ENCODE measurements around the gene E2F2.

The E2F2 gene

GRCh38 chr1:23466423-23466989 lies 64.5 kb downstream of the E2F2 start:
- H3K9ac ChIP-seq (ENCODE audit: low read length) = no peak overlapping the region
- TF ChIP-seq EZH2 (IDR thresholded peaks at IDR 0.05; ENCODE audit: borderline replicate concordance, low read length) (no peak), CTCF (IDR thresholded peaks at IDR 0.05; ENCODE audit: low read length) (no peak)
- no peaks in the 10 kb centered on the region for H4K20me1 ChIP-seq (ENCODE audit: insufficient read depth, low read length)
- H3K9me2 ChIP-seq (ENCODE audit: low read depth, low read length) = no peaks in the 10 kb centered on the region
- H3K9me3 ChIP-seq (ENCODE audit: low read length) = no peaks in the 10 kb centered on the region
- no peaks in the 10 kb centered on the region for H3K36me3 ChIP-seq (ENCODE audit: insufficient read depth, low read length)
- no peak overlapping the region for H3K4me2 ChIP-seq (ENCODE audit: low read length)
- H3K27ac ChIP-seq (ENCODE audit: low read depth, low read length, poor library complexity, severe bottlenecking) = no peak overlapping the region
- H3K27me3 ChIP-seq (ENCODE audit: insufficient read depth, low read length) = peaks cover 12% of the 10 kb centered on the region; the same call in 1 of the 2 replicates
- no peaks in the 10 kb centered on the region for H3K79me2 ChIP-seq (ENCODE audit: insufficient read depth, low read length)
- H3K4me1 ChIP-seq (ENCODE audit: insufficient read depth, low read length, severe bottlenecking) = no peaks in the 10 kb centered on the region
- H2AFZ ChIP-seq (ENCODE audit: low read length) = no peak overlapping the region
- no peak overlapping the region for H3K4me3 ChIP-seq (ENCODE audit: low read depth, low read length, poor library complexity, severe bottlenecking)
- no peaks in the 10 kb centered on the region for H3F3A ChIP-seq (ENCODE audit: insufficient read depth, low read length)

- H2AFZ ChIP-seq (ENCODE audit: low read length) = no peak overlapping the region
- H3K9me2 ChIP-seq (ENCODE audit: low read depth, low read length) = no peaks in the 10 kb centered on the region
- H3K9ac ChIP-seq (ENCODE audit: low read length) = no peak overlapping the region
- no peak overlapping the region for H3K4me2 ChIP-seq (ENCODE audit: low read length)
- H4K20me1 ChIP-seq (ENCODE audit: insufficient read depth, low read length) = no peaks in the 10 kb centered on the region
- H3F3A ChIP-seq (ENCODE audit: insufficient read depth, low read length) = no peaks in the 10 kb centered on the region
- peaks cover 12% of the 10 kb centered on the region for H3K27me3 ChIP-seq (ENCODE audit: insufficient read depth, low read length)
- TF ChIP-seq CTCF (IDR thresholded peaks at IDR 0.05; ENCODE audit: low read length) = no peak
- no peak for TF ChIP-seq EZH2 (IDR thresholded peaks at IDR 0.05; ENCODE audit: borderline replicate concordance, low read length)
- no peaks in the 10 kb centered on the region for H3K36me3 ChIP-seq (ENCODE audit: insufficient read depth, low read length)
- no peak overlapping the region for H3K4me3 ChIP-seq (ENCODE audit: low read depth, low read length, poor library complexity, severe bottlenecking)
- no peak overlapping the region for H3K27ac ChIP-seq (ENCODE audit: low read depth, low read length, poor library complexity, severe bottlenecking)
- H3K9me3 ChIP-seq (ENCODE audit: low read length) = no peaks in the 10 kb centered on the region
- no peaks in the 10 kb centered on the region for H3K79me2 ChIP-seq (ENCODE audit: insufficient read depth, low read length)
- H3K4me1 ChIP-seq (ENCODE audit: insufficient read depth, low read length, severe bottlenecking) = no peaks in the 10 kb centered on the region
Observed at GRCh38 chr1:23463286-23463685, 67.7 kb downstream of the E2F2 start.

- no peaks in the 10 kb centered on the region for H4K20me1 ChIP-seq (ENCODE audit: insufficient read depth, low read length)
- H3K27ac ChIP-seq (ENCODE audit: low read depth, low read length, poor library complexity, severe bottlenecking) = no peak overlapping the region
- H3K9ac ChIP-seq (ENCODE audit: low read length) = no peak overlapping the region
- peaks cover 12% of the 10 kb centered on the region for H3K27me3 ChIP-seq (ENCODE audit: insufficient read depth, low read length)
- H2AFZ ChIP-seq (ENCODE audit: low read length) = no peak overlapping the region
- H3K4me2 ChIP-seq (ENCODE audit: low read length) = no peak overlapping the region
- no peak overlapping the region for H3K4me3 ChIP-seq (ENCODE audit: low read depth, low read length, poor library complexity, severe bottlenecking)
- no peaks in the 10 kb centered on the region for H3K9me2 ChIP-seq (ENCODE audit: low read depth, low read length)
- no peaks in the 10 kb centered on the region for H3K79me2 ChIP-seq (ENCODE audit: insufficient read depth, low read length)
- no peaks in the 10 kb centered on the region for H3K4me1 ChIP-seq (ENCODE audit: insufficient read depth, low read length, severe bottlenecking)
- H3K9me3 ChIP-seq (ENCODE audit: low read length) = no peaks in the 10 kb centered on the region
- no peaks in the 10 kb centered on the region for H3K36me3 ChIP-seq (ENCODE audit: insufficient read depth, low read length)
- H3F3A ChIP-seq (ENCODE audit: insufficient read depth, low read length) = no peaks in the 10 kb centered on the region
- TF ChIP-seq EZH2 (IDR thresholded peaks at IDR 0.05; ENCODE audit: borderline replicate concordance, low read length) (no peak), CTCF (IDR thresholded peaks at IDR 0.05; ENCODE audit: low read length) (no peak)
Observed at GRCh38 chr1:23462766-23463165, 68.3 kb downstream of the E2F2 start.
